CD4-positive, alpha-beta T cell treated with Interleukin-12 subunit alpha and Interleukin-12 subunit beta, for 1 hour (primary cell): ENCODE data around the gene FGF19.

Experiments
- DNase-seq: peaks from one replicate; pipeline ENCODE4 v3.0.0-alpha.2; 2020

Gene FGF19

GRCh38 chr11:69654001-69654659 lies 49.7 kb downstream of the FGF19 start:
- DNase-seq = no peak

GRCh38 chr11:69653406-69653960 lies 50.3 kb downstream of the FGF19 start:
- DNase-seq = no peak

- DNase-seq = no peak
These were observed 50.8 kb downstream of the FGF19 start for GRCh38 chr11:69652999-69653398.

- no peak for DNase-seq
These were observed 51.8 kb downstream of the FGF19 start for GRCh38 chr11:69651834-69652620.

GRCh38 chr11:69650832-69651344 lies 52.9 kb downstream of the FGF19 start:
- no peak for DNase-seq

- no peak for DNase-seq
These were observed 53.6 kb downstream of the FGF19 start for GRCh38 chr11:69650081-69650831.

GRCh38 chr11:69649576-69649900 lies 54.3 kb downstream of the FGF19 start:
- DNase-seq = no peak

GRCh38 chr11:69648679-69649575 lies 54.9 kb downstream of the FGF19 start:
- no peak for DNase-seq
